GM20000 (cell line): Measurements from ENCODE around the gene CNOT6L.

ENCODE experiments used
- DNase-seq: peaks from one replicate; pipeline ENCODE4 v3.0.0; 2012; ENCODE audit warnings: low spot score
- CTCF ChIP-seq: IDR thresholded peaks from 2 replicates; pipeline ENCODE4 v1.5.1; 2012; ENCODE audit warnings: mild to moderate bottlenecking, control low read depth; ENCODE audit errors: extremely low read depth, missing control alignments

CNOT6L gene

GRCh38 chr4:77843628-77844027 lies 24.5 kb upstream of the CNOT6L start:
- DNase-seq = no peak
- no peak for TF ChIP-seq CTCF

- TF ChIP-seq CTCF = no peak
- no peak for DNase-seq
Measured at GRCh38 chr4:77834403-77834802, 15.2 kb upstream of the CNOT6L start.

- no peak for DNase-seq
- no peak for TF ChIP-seq CTCF
Measured at GRCh38 chr4:77833126-77833724, 14.1 kb upstream of the CNOT6L start.

DNA sequence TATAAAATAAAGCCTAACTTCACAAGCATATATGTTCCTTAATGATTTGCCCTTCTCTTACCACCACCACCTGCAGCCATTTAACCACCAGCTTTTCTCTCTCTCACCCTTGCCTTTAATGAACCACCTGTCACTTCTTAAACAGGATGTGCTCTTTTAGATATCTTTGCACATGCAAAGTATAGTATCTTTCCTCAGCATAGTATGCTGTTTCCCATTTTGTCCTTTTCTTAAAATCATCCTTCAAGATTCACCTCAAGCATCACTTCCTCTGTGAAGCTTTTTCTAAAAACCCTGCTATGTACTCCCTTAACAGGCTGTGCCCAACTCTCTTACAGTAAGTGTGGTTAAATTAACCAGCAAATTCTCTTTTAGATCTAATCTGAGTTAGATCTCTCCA lies 8.2 kb upstream of the CNOT6L start:
- DNase-seq = no peak

DNA sequence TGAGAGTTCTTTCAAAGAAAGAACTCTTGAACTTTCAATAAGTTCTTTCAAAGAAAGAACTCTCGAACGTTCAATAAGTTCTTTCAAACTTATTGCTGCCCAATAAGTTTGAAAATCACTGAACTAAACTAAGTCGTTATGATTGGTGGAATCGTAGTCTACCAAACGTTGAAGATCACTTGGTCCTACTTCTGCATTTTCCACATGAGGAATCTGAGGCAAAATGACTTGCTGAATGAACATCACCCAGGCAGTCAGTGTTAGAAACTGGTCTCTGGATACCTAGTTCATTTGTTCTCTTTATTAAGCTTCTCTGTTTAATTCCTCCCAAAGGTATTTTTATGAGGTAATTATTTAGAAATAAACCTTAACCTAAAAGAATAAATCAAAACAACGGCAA lies 7.1 kb upstream of the CNOT6L start:
- TF ChIP-seq CTCF = no peak
- no peak for DNase-seq

More for the DNA sequence above, 8.2 kb upstream of the CNOT6L start:
- TF ChIP-seq CTCF = no peak

DNA sequence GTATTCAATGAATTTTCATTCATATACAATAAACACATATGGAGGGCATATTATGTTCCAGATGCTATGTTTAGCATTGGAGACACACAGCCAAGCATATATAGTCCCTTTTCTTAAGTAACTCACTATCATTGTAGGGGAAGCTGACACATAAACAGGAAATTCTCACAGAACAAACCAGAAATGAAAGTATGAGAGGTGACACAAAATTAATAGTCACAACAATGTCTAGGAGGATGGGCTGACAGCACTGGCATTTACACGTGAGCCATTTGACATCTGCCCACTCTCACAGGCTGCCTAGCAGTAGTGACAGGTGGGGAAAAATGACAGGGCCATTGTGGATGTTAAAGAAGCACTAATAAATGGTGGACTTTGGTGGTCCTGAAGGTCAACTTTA lies 2.6 kb upstream of the CNOT6L start:
- DNase-seq = no peak
- TF ChIP-seq CTCF = no peak

DNA sequence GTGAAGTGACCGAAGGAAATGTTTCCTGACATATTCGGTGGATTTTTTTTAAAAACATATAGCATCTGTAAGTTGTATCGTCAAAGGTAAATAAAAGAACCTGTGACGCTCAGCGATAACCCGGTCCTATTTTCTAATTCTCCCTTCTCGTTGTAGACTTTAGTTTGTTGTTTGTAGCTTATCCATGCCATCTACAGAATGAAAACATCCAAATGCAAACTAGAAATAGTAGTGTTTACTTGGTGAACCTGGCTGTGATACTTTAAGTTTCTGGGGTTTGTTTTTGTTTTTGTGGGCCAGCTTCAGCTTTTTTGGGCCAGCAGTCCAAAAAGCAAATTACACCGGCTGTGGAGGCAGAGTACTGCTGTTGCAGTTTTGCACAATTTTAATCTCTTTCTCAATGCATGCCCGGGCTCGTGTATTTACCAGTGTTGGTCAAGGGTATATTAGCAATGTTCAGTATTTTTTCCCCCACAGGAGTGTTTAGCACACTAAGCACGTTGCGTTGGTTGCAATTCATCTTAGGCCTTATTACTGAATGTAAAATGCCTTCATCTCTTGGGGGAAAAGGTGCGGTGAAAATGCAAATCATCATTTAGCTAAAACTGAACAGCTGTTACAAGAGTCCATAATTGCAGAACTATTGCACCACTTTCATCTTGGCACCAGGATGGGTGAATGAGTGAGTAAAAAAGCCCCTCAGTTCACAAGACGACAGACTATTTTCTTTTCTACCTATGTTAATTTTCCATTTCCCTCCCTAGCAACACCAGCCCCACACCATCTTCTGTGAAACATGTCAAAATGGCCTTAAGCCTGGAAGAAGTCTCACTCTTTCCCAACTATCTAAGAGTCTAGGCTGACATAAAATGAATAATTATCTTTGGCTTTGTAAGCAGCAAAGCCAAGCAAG lies 1.7 kb upstream of the CNOT6L start:
- peak; percentile 6 for DNase-seq
- no peak for TF ChIP-seq CTCF
